Middle frontal gyrus (tissue), 1 donor: ENCODE results near the gene GABARAPL2.
"Not testable (repeated sequence)": the region's sequence is repeated elsewhere in the genome, so short reads cannot be mapped to it uniquely, and the experiment has no call there.

Source experiments
- DNase-seq: peaks from one replicate; pipeline ENCODE4 v3.0.0-alpha.2; 2015; ENCODE audit warnings: low spot score; ENCODE audit errors: extremely low spot score

Gene GABARAPL2

GRCh38 chr16:75566040-75566757, at the start of gene GABARAPL2:
Gene GABARAPL2, plus strand, starts transcription at chr16:75566379. Its CDS starts 108 bp downstream, at chr16:75566487.
- peak; percentile 59 for DNase-seq

- no peak for DNase-seq
Observed at GRCh38 chr16:75519175-75519574, 47.0 kb upstream of the GABARAPL2 start.

GRCh38 chr16:75526032-75526790, 40.0 kb upstream of the GABARAPL2 start:
- DNase-seq: no peak

GRCh38 chr16:75527825-75528299, 38.3 kb upstream of the GABARAPL2 start:
- no peak for DNase-seq

- DNase-seq: no peak
Observed at GRCh38 chr16:75529056-75529905, 36.9 kb upstream of the GABARAPL2 start.

- DNase-seq: no peak
Observed at GRCh38 chr16:75529959-75530358, 36.2 kb upstream of the GABARAPL2 start.

- no peak for DNase-seq
Observed at GRCh38 chr16:75532142-75532765, 33.9 kb upstream of the GABARAPL2 start.

- no peak for DNase-seq
Observed at GRCh38 chr16:75532791-75533190, 33.4 kb upstream of the GABARAPL2 start.

GRCh38 chr16:75534560-75535205, 31.5 kb upstream of the GABARAPL2 start:
- DNase-seq: no peak

GRCh38 chr16:75535211-75535843, 30.9 kb upstream of the GABARAPL2 start:
- no peak for DNase-seq

- no peak for DNase-seq
Observed at GRCh38 chr16:75535901-75536300, 30.3 kb upstream of the GABARAPL2 start, which contains the start of gene CHST5. Gene CHST5, minus strand, starts transcription at chr16:75536108. Its CDS starts 5,724 bp downstream, at chr16:75530384.

GRCh38 chr16:75537776-75538175, 28.4 kb upstream of the GABARAPL2 start:
- no peak for DNase-seq

- DNase-seq: not testable (repeated sequence)
Observed at GRCh38 chr16:75538882-75539565, 27.2 kb upstream of the GABARAPL2 start.

GRCh38 chr16:75541236-75541635, 24.9 kb upstream of the GABARAPL2 start:
- DNase-seq: no peak

GRCh38 chr16:75542462-75542861, 23.7 kb upstream of the GABARAPL2 start:
- DNase-seq: not testable (repeated sequence)

GRCh38 chr16:75545879-75546278, 20.3 kb upstream of the GABARAPL2 start:
- not testable (repeated sequence) for DNase-seq

- DNase-seq: no peak
Observed at GRCh38 chr16:75546293-75546692, 19.9 kb upstream of the GABARAPL2 start.

GRCh38 chr16:75548456-75548855, 17.7 kb upstream of the GABARAPL2 start:
- not testable (repeated sequence) for DNase-seq

- peak; percentile 53 for DNase-seq
Observed at GRCh38 chr16:75550211-75550662, 15.9 kb upstream of the GABARAPL2 start.
